Kidney (tissue), 14 donors: ENCODE measurements around the gene RIMS4. TPM values are rescaled to one million over a fixed set of nuclear protein-coding genes. Genes with fewer than 3 reads are reported as not detected.

ENCODE experiments used
- DNase-seq, 5 donors: peaks; one replicate each; pipeline ENCODE4 v3.0.0-alpha.2; 2013 to 2020
- FAIRE-seq: peaks from 2 replicates; lab custom pipeline; 2012; peaks lifted over from hg19 to GRCh38; lab: Jason Lieb, UNC
- H3K27ac ChIP-seq, 2 donors: one replicate each; pipeline ENCODE4 v1.7.0; 2013; ENCODE audit warnings: low read depth in 2 of 2, low read length in 2 of 2, inconsistent platforms in 1 of 2
- H3K27me3 ChIP-seq: one replicate; pipeline ENCODE4 v1.7.1; 2013; ENCODE audit warnings: low read length, inconsistent platforms; ENCODE audit not compliant: control insufficient read depth, insufficient read depth
- H3K36me3 ChIP-seq, 3 donors: one replicate each; pipeline versions ENCODE4 v1.7.0 to v1.7.1; 2013; ENCODE audit warnings: low read length in 3 of 3, control low read depth in 1 of 3, inconsistent platforms in 1 of 3; ENCODE audit not compliant: insufficient read depth in 3 of 3, control insufficient read depth in 2 of 3
- H3K4me1 ChIP-seq, 3 donors: one replicate each; pipeline versions ENCODE4 v1.7.0 to v1.7.1; 2013; ENCODE audit warnings: low read length in 3 of 3, inconsistent platforms in 1 of 3, low read depth in 1 of 3; ENCODE audit not compliant: control insufficient read depth in 2 of 3, insufficient read depth in 2 of 3
- H3K4me3 ChIP-seq, 3 donors: one replicate each; pipeline versions ENCODE4 v1.7.0 to v1.8.1; 2013; ENCODE audit warnings: low read length in 3 of 3, control low read depth in 1 of 3, inconsistent platforms in 1 of 3
- H3K9ac ChIP-seq, 3 donors: one replicate each; pipeline versions ENCODE4 v1.7.0 to v1.7.1; 2013; ENCODE audit warnings: low read length in 3 of 3, control low read depth in 1 of 3, inconsistent platforms in 1 of 3
- H3K9me3 ChIP-seq, 3 donors: one replicate each; pipeline versions ENCODE4 v1.7.0 to v1.7.1; 2013; ENCODE audit warnings: low read length in 3 of 3, control low read depth in 1 of 3, inconsistent platforms in 1 of 3; ENCODE audit not compliant: control insufficient read depth in 2 of 3, insufficient read depth in 1 of 3
- intact Hi-C: fragments of 100-400 bp; cut with DNase I; formaldehyde crosslinking; loops from one replicate; pipeline ENCODE4 v1.11.1; 2022
- polyA plus RNA-seq: library from polyadenylated mRNA; stranded (reverse); fragments of 350-450 nt; fragmentation: Illumina TruSeq; extraction: RNeasy Lipid Tissue Mini Kit (QIAGEN cat#74804); gene quantifications from one replicate; pipeline ENCODE4 v1.2.3, GENCODE V29; 2014; ENCODE audit warnings: low read depth, low replicate concordance; ENCODE audit not compliant: insufficient read depth
- total RNA-seq: library from RNA; stranded (reverse); fragmentation: NEBNext Ultra II Directional; extraction: Animal tissue kit (Norgen Biotek cat#: 25700); gene quantifications from one replicate; pipeline ENCODE4 v1.2.1, GENCODE V29; 2021
- TF ChIP-seq, protein P1 (sequence below): IDR thresholded peaks from 3 replicates; pipeline ENCODE4 v1.5.1; 2012; ENCODE audit warnings: mild to moderate bottlenecking, moderate library complexity, borderline replicate concordance; ENCODE audit not compliant: insufficient read depth; ENCODE audit errors: extremely low read depth
- donor health status: control.
- donor health status: control.
- donor health status: control.
- donor health status: control.
- donor health status: control.
- donor health status: DM: yes; HTN: yes; CAD: no.
- donor health status: Normal renal cell carcinoma (clear cell type).

RIMS4 gene
- total and polyA plus RNA-seq, 2 donors from 2014 or later = 0.13 TPM; not detected in 1

- Histone ChIP-seq H3K9ac (no peak overlapping the region), H3K4me1 (no peaks in the 10 kb centered on the region), H3K4me3 (no peak overlapping the region), H3K27ac (no peak overlapping the region), H3K36me3 (no peaks in the 10 kb centered on the region), H3K27me3 (peaks cover 16% of the 10 kb centered on the region), H3K9me3 (peaks cover 0 to 11% (median 5%) of the 10 kb centered on the region in 3 donors)
- TF ChIP-seq, protein P1, sequence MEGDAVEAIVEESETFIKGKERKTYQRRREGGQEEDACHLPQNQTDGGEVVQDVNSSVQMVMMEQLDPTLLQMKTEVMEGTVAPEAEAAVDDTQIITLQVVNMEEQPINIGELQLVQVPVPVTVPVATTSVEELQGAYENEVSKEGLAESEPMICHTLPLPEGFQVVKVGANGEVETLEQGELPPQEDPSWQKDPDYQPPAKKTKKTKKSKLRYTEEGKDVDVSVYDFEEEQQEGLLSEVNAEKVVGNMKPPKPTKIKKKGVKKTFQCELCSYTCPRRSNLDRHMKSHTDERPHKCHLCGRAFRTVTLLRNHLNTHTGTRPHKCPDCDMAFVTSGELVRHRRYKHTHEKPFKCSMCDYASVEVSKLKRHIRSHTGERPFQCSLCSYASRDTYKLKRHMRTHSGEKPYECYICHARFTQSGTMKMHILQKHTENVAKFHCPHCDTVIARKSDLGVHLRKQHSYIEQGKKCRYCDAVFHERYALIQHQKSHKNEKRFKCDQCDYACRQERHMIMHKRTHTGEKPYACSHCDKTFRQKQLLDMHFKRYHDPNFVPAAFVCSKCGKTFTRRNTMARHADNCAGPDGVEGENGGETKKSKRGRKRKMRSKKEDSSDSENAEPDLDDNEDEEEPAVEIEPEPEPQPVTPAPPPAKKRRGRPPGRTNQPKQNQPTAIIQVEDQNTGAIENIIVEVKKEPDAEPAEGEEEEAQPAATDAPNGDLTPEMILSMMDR = no peak
- FAIRE-seq (no peak), DNase-seq (no peak)
- intact Hi-C loops = no loop called here
Observed at GRCh38 chr20:44811150-44811685, 872 bp upstream of the RIMS4 start.

DNA sequence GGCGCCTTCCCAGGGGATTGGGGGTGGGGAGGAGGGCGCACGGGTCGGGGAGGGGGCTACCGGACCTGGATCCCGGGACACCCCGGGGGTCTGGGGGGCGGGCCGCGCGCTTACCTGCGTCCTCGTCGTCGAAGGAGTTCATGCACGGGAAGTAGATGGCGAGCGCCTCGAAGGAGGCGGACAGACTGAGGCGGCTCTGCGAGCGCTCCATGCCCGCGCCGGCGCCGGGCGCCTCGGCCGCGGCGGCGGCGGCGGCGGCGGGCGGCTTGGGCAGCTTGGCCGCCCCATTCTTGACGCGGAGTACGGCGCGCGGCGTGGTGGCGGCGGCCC is 320 bp downstream of the RIMS4 start:
- TF ChIP-seq, protein P1 = no peak
- Histone ChIP-seq H3K4me3 (no peak overlapping the region), H3K27ac (no peak overlapping the region), H3K9me3 (peaks cover 0 to 11% (median 5%) of the 10 kb centered on the region in 3 donors), H3K36me3 (no peaks in the 10 kb centered on the region), H3K4me1 (no peaks in the 10 kb centered on the region), H3K9ac (no peak overlapping the region), H3K27me3 (peaks cover 16% of the 10 kb centered on the region)
- intact Hi-C loops = no loop called here
- DNase-seq (peak in 2 of 5 donors; percentile 22 to 55), FAIRE-seq (no peak)

DNA sequence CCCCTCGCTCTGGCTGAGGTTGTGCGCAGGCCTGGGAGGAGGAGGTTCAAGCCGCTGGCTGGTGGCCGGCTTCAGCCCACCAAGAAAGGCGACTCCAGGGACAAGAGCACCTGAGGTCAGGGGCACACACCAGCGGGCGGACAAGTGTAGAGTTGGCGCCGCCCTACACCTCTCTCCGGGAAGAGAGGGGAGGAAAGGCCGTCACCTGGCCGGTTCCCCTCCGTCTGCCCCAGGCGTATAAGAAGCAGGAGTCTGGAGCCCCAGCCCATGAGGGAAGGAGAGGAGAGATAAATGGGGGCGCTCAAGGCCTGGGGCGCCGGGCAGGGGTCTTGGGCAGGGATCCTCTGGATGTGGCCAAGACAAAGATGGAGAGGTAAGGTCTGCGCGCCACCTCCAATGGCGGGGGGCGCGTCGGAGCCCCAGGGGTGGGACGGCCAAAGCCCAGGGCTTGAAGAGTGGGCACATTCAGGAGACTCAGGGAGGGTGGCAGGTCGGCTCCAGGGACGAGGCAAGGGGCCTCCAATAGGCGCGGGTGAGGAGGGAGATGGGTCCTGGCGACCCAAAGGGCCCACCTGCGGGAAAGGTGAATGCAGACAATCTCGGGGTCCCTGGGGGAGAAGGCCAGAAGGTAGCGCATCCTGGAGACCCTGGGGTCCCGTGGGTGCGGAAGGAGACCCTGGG is 826 bp downstream of the RIMS4 start:
- Histone ChIP-seq H3K9ac (no peak overlapping the region), H3K4me3 (no peak overlapping the region), H3K4me1 (no peaks in the 10 kb centered on the region), H3K27ac (no peak overlapping the region), H3K36me3 (no peaks in the 10 kb centered on the region), H3K9me3 (peaks cover 0 to 11% (median 5%) of the 10 kb centered on the region in 3 donors), H3K27me3 (peaks cover 16% of the 10 kb centered on the region)
- DNase-seq (no peak), FAIRE-seq (no peak)
- TF ChIP-seq, protein P1 = no peak
- intact Hi-C loops = no loop called here

DNA sequence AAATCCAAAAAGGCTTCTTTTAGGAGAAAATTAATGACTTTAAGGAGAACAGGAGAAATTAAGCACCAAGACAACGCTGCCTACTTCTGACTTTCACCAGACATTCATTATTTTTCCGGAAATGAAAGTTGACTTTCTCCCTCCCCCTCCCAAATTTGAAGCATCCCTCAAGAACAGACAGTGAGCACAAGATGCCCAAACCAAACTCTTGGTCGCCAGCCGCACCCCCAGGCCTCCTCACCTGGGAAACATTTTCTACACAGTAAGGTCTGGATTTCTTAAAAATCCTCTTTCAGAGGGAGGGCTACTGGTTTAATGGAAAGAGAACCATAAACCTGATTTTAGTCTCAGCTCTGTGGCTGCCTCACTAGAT is 2.7 kb downstream of the RIMS4 start:
- Histone ChIP-seq H3K4me3 (no peak overlapping the region), H3K4me1 (no peaks in the 10 kb centered on the region), H3K36me3 (no peaks in the 10 kb centered on the region), H3K9me3 (peaks cover 0 to 11% (median 5%) of the 10 kb centered on the region in 3 donors), H3K9ac (no peak overlapping the region), H3K27me3 (peaks cover 16% of the 10 kb centered on the region), H3K27ac (no peak overlapping the region)
- intact Hi-C loops = no loop called here
- FAIRE-seq (no peak), DNase-seq (no peak)
- TF ChIP-seq, protein P1 = no peak
